H9 (cell line): ENCODE data around the gene YRDC. TPM values are rescaled to one million over a fixed set of nuclear protein-coding genes. Genes with fewer than 3 reads are reported as not detected.

ENCODE experiments used
- DNase-seq: peaks from one replicate; pipeline ENCODE4 v3.0.0-alpha.2; 2017
- H2AFZ ChIP-seq: one replicate; pipeline ENCODE4 v1.6.1; 2013; ENCODE audit warnings: mild to moderate bottlenecking, low read length, control low read depth, moderate library complexity
- H2AK5ac ChIP-seq: 2 replicates; pipeline ENCODE4 v1.6.1; 2013; ENCODE audit warnings: low read length, control low read depth, mixed read lengths; ENCODE audit not compliant: insufficient read length
- H2BK120ac ChIP-seq: one replicate; pipeline ENCODE4 v1.6.1; 2013; ENCODE audit warnings: low read depth, mild to moderate bottlenecking, low read length, control low read depth, inconsistent platforms; ENCODE audit not compliant: poor library complexity, severe bottlenecking
- H2BK12ac ChIP-seq: 2 replicates; pipeline ENCODE4 v1.6.1; 2013; ENCODE audit warnings: low read length, control low read depth, mixed read lengths, low read depth; ENCODE audit not compliant: insufficient read length
- H2BK15ac ChIP-seq: 2 replicates; pipeline ENCODE4 v1.6.1; 2013; ENCODE audit warnings: low read depth, low read length, control low read depth
- H2BK20ac ChIP-seq: one replicate; pipeline ENCODE4 v1.6.1; 2013; ENCODE audit warnings: low read depth, mild to moderate bottlenecking, low read length, control low read depth, inconsistent platforms; ENCODE audit not compliant: poor library complexity, severe bottlenecking
- H2BK5ac ChIP-seq: 2 replicates; pipeline ENCODE4 v1.6.1; 2013; ENCODE audit warnings: low read length, control low read depth, mixed read lengths; ENCODE audit not compliant: insufficient read length
- H3K14ac ChIP-seq: 2 replicates; pipeline ENCODE4 v1.6.1; 2013; ENCODE audit warnings: low read length, control low read depth; ENCODE audit not compliant: insufficient read depth
- H3K18ac ChIP-seq: 2 replicates; pipeline ENCODE4 v1.6.1; 2013; ENCODE audit warnings: low read depth, mild to moderate bottlenecking, mixed read lengths, low read length, control low read depth; ENCODE audit not compliant: insufficient read length
- H3K23ac ChIP-seq: 2 replicates; pipeline ENCODE4 v1.6.1; 2013; ENCODE audit warnings: low read length, control low read depth, mixed read lengths, low read depth; ENCODE audit not compliant: insufficient read length
- H3K23me2 ChIP-seq: 2 replicates; pipeline ENCODE4 v1.6.1; 2013; ENCODE audit warnings: low read depth, mild to moderate bottlenecking, mixed read lengths, low read length, control low read depth; ENCODE audit not compliant: insufficient read length, poor library complexity, severe bottlenecking
- H3K27ac ChIP-seq: 2 replicates; pipeline ENCODE4 v1.5.1; 2013; ENCODE audit warnings: low read length, control low read depth, mixed read lengths, low read depth; ENCODE audit not compliant: insufficient read length
- H3K27me3 ChIP-seq: 2 replicates; pipeline ENCODE4 v1.6.1; 2013; ENCODE audit warnings: low read length, control low read depth, inconsistent platforms; ENCODE audit not compliant: insufficient read depth
- H3K4ac ChIP-seq: 2 replicates; pipeline ENCODE4 v1.6.1; 2013; ENCODE audit warnings: low read depth, mild to moderate bottlenecking, control low read depth, inconsistent platforms, low read length, moderate library complexity
- H3K4me1 ChIP-seq: 2 replicates; pipeline ENCODE4 v1.6.1; 2013; ENCODE audit warnings: low read length, control low read depth, inconsistent platforms; ENCODE audit not compliant: insufficient read depth
- H3K4me2 ChIP-seq: 2 replicates; pipeline ENCODE4 v1.6.1; 2013; ENCODE audit warnings: low read length, control low read depth, mixed read lengths; ENCODE audit not compliant: insufficient read length, insufficient read depth
- H3K56ac ChIP-seq: 2 replicates; pipeline ENCODE4 v1.6.1; 2013; ENCODE audit warnings: low read depth, mild to moderate bottlenecking, mixed read lengths, low read length, control low read depth; ENCODE audit not compliant: insufficient read length
- H3K79me1 ChIP-seq: 2 replicates; pipeline ENCODE4 v1.6.1; 2013; ENCODE audit warnings: low read depth, mild to moderate bottlenecking, moderate library complexity, low read length, control low read depth, inconsistent platforms; ENCODE audit not compliant: insufficient read depth, poor library complexity, severe bottlenecking
- H3K79me2 ChIP-seq: 2 replicates; pipeline ENCODE4 v1.6.1; 2013; ENCODE audit warnings: low read length, control low read depth, inconsistent platforms; ENCODE audit not compliant: insufficient read depth
- H3K9ac ChIP-seq: 2 replicates; pipeline ENCODE4 v1.6.1; 2013; ENCODE audit warnings: low read length, control low read depth, mixed read lengths; ENCODE audit not compliant: insufficient read length; ENCODE audit errors: extremely low read depth
- H3K9me3 ChIP-seq: one replicate; pipeline ENCODE4 v1.6.1; 2013; ENCODE audit warnings: low read depth, low read length, inconsistent platforms; ENCODE audit not compliant: control insufficient read depth
- H3T11ph ChIP-seq: one replicate; pipeline ENCODE4 v1.6.1; 2013; ENCODE audit warnings: mild to moderate bottlenecking, low read length, control low read depth, inconsistent platforms
- H4K20me1 ChIP-seq: one replicate; pipeline ENCODE4 v1.6.1; 2013; ENCODE audit not compliant: control insufficient read depth, insufficient read length, insufficient read depth
- H4K5ac ChIP-seq: 2 replicates; pipeline ENCODE4 v1.6.1; 2013; ENCODE audit warnings: low read depth, mild to moderate bottlenecking, mixed read lengths, low read length, control low read depth; ENCODE audit not compliant: insufficient read length
- H4K8ac ChIP-seq: replicated peaks from 2 replicates; pipeline ENCODE4 v1.6.1; 2013; ENCODE audit warnings: low read length, control low read depth, mixed read lengths, low read depth; ENCODE audit not compliant: insufficient read length
- H4K91ac ChIP-seq: 2 replicates; pipeline ENCODE4 v1.6.1; 2013; ENCODE audit warnings: low read depth, mild to moderate bottlenecking, moderate library complexity, mixed read lengths, low read length, control low read depth; ENCODE audit not compliant: insufficient read length
- H3K27ac Mint-ChIP-seq, 3 experiments: 2 replicates in 2 of 3; 3 replicates in 1 of 3; pipeline ENCODE4 v1.8.0; 2020 to 2021; ENCODE audit warnings: mixed read lengths in 3 of 3, mild to moderate bottlenecking in 1 of 3, moderate library complexity in 1 of 3
- H3K27me3 Mint-ChIP-seq: 2 replicates; pipeline ENCODE4 v1.8.0; 2021; ENCODE audit warnings: low read depth, mild to moderate bottlenecking, moderate library complexity, mixed read lengths
- H3K36me3 Mint-ChIP-seq, 3 experiments: 2 replicates in 2 of 3; 3 replicates in 1 of 3; pipeline ENCODE4 v1.8.0; 2020 to 2021; ENCODE audit warnings: low read depth in 3 of 3, mixed read lengths in 3 of 3; ENCODE audit not compliant: insufficient read depth in 1 of 3
- H3K4me1 Mint-ChIP-seq, 2 experiments: 2 replicates each; pipeline ENCODE4 v1.8.0; 2020; ENCODE audit warnings: mixed read lengths in 2 of 2
- H3K4me3 Mint-ChIP-seq, 2 experiments: 2 replicates in 1 of 2; 3 replicates in 1 of 2; pipeline ENCODE4 v1.8.0; 2020 to 2021; ENCODE audit warnings: mild to moderate bottlenecking in 2 of 2, mixed read lengths in 2 of 2, moderate library complexity in 1 of 2
- H3K9me3 Mint-ChIP-seq, 2 experiments: 2 replicates in 1 of 2; 3 replicates in 1 of 2; pipeline ENCODE4 v1.8.0; 2020; ENCODE audit warnings: mild to moderate bottlenecking in 2 of 2, mixed read lengths in 2 of 2, moderate library complexity in 1 of 2
- CTCF ChIP-seq: fragments of 200-600 bp; sonication (generic); conservative IDR thresholded peaks from 3 replicates; pipeline ENCODE4 v1.8.0; 2021; ENCODE audit warnings: antibody characterized with exemption, mild to moderate bottlenecking
- WGBS: extraction: QIAGEN DNeasy Blood & Tissue Kit; methylation state at CpG from one replicate; pipeline ENCODE4 v1.1.7; 2013; ENCODE audit warnings: missing lambda C conversion rate, low lambda C conversion rate, mixed read lengths; ENCODE audit not compliant: insufficient read length; ENCODE audit errors: extremely low coverage; 5-methylcytosine and 5-hydroxymethylcytosine counted together
- total RNA-seq: library from RNA; stranded (reverse); gene quantifications from 2 replicates; pipeline ENCODE4 v1.2.1, GENCODE V29; 2021

YRDC gene
- total RNA-seq, 1 experiment from 2014 or later: 28.0 TPM

- no peaks in the 10 kb centered on the region; the same call in 1 of the 2 replicates for H3K4me1 ChIP-seq
- no peak overlapping the region for H3K56ac ChIP-seq
- peaks cover 9% of the 10 kb centered on the region for H3K79me1 ChIP-seq
- peak overlapping the region; percentile 92 for H3K9ac ChIP-seq
- H4K5ac ChIP-seq: no peak overlapping the region
- TF ChIP-seq CTCF: no peak
- no peak overlapping the region for H3K27ac ChIP-seq
- H3K9me3 ChIP-seq: no peaks in the 10 kb centered on the region
- no peak overlapping the region for H4K91ac ChIP-seq
- Mint-ChIP-seq H3K36me3 (peaks cover 41 to 60% (median 44%) of the 10 kb centered on the region in 3 experiments), H3K4me3 (peak overlapping the region; percentile 89 to 90), H3K9me3 (no peaks in the 10 kb centered on the region), H3K27me3 (no peaks in the 10 kb centered on the region; the same call in 1 of the 2 replicates), H3K4me1 (peaks cover 10 to 11% of the 10 kb centered on the region in 2 experiments), H3K27ac (peak overlapping the region in 2 of 3 experiments; percentile 77 to 83; a peak in 5 of 7 replicates)
- no peak overlapping the region for H3K23ac ChIP-seq
- H3K79me2 ChIP-seq: peaks cover 9% of the 10 kb centered on the region; the same call in 1 of the 2 replicates
- no peak overlapping the region for H2BK5ac ChIP-seq
- no peak overlapping the region for H2BK12ac ChIP-seq
- no peak overlapping the region for H2BK120ac ChIP-seq
- no peak overlapping the region for H2BK15ac ChIP-seq
- H3K27me3 ChIP-seq: no peaks in the 10 kb centered on the region
- H4K8ac ChIP-seq: no peak overlapping the region
- no peak overlapping the region for H3K14ac ChIP-seq
- peaks cover 8% of the 10 kb centered on the region for H3K23me2 ChIP-seq
- no CpG with 5 or more reads among the region's 9 CpGs for WGBS
- peak overlapping the region; percentile 76 for H3K4me2 ChIP-seq
- DNase-seq: no peak
- no peak overlapping the region for H2BK20ac ChIP-seq
- H2AK5ac ChIP-seq: no peak overlapping the region
- H3K4ac ChIP-seq: no peak overlapping the region
- H3K18ac ChIP-seq: no peak overlapping the region
- H3T11ph ChIP-seq: no peak overlapping the region
- H4K20me1 ChIP-seq: no peaks in the 10 kb centered on the region
- no peak overlapping the region for H2AFZ ChIP-seq
Measured at GRCh38 chr1:37807220-37807554, 821 bp downstream of the YRDC start.
